IPS-20b (cell line): ENCODE measurements around the gene PALMD.

ENCODE experiments used
- H3K27ac ChIP-seq: one replicate; pipeline ENCODE4 v1.5.1; 2013; ENCODE audit warnings: low read length
- H3K27me3 ChIP-seq: 2 replicates; pipeline ENCODE4 v1.6.1; 2013; ENCODE audit warnings: mild to moderate bottlenecking, low read length, inconsistent platforms; ENCODE audit not compliant: insufficient read depth
- H3K36me3 ChIP-seq: 2 replicates; pipeline ENCODE4 v1.6.1; 2013; ENCODE audit warnings: low read depth, mild to moderate bottlenecking, inconsistent platforms, low read length, moderate library complexity; ENCODE audit not compliant: insufficient read depth
- H3K4me1 ChIP-seq: 2 replicates; pipeline ENCODE4 v1.6.1; 2013; ENCODE audit warnings: mild to moderate bottlenecking, control low read depth, inconsistent platforms, low read length, moderate library complexity; ENCODE audit not compliant: insufficient read depth
- H3K4me3 ChIP-seq: 2 replicates; pipeline ENCODE4 v1.5.1; 2013; ENCODE audit warnings: mild to moderate bottlenecking, low read length, inconsistent platforms
- H3K9ac ChIP-seq: 2 replicates; pipeline ENCODE4 v1.6.1; 2013; ENCODE audit warnings: low read depth, mild to moderate bottlenecking, inconsistent platforms, low read length, moderate library complexity
- H3K9me3 ChIP-seq: 2 replicates; pipeline ENCODE4 v1.6.1; 2013; ENCODE audit warnings: mild to moderate bottlenecking, low read depth, low read length, inconsistent platforms; ENCODE audit not compliant: insufficient read depth

Gene PALMD

GRCh38 chr1:99675994-99676393, 30.1 kb downstream of the PALMD start:
- Histone ChIP-seq H3K4me3 (no peak overlapping the region), H3K36me3 (no peaks in the 10 kb centered on the region), H3K27me3 (no peaks in the 10 kb centered on the region), H3K27ac (no peak overlapping the region), H3K9me3 (no peaks in the 10 kb centered on the region), H3K4me1 (no peaks in the 10 kb centered on the region; the same call in 1 of the 2 replicates), H3K9ac (no peak overlapping the region)

GRCh38 chr1:99676876-99677275, 31.0 kb downstream of the PALMD start:
- no peaks in the 10 kb centered on the region for H3K27me3 ChIP-seq
- H3K27ac ChIP-seq: no peak overlapping the region
- no peaks in the 10 kb centered on the region for H3K36me3 ChIP-seq
- no peak overlapping the region for H3K9ac ChIP-seq
- H3K4me3 ChIP-seq: no peak overlapping the region
- peaks cover 4% of the 10 kb centered on the region; the same call in 1 of the 2 replicates for H3K4me1 ChIP-seq
- H3K9me3 ChIP-seq: no peaks in the 10 kb centered on the region

GRCh38 chr1:99677416-99677815, 31.5 kb downstream of the PALMD start:
- no peaks in the 10 kb centered on the region for H3K9me3 ChIP-seq
- H3K27ac ChIP-seq: no peak overlapping the region
- H3K9ac ChIP-seq: no peak overlapping the region
- no peak overlapping the region for H3K4me3 ChIP-seq
- no peaks in the 10 kb centered on the region for H3K36me3 ChIP-seq
- H3K27me3 ChIP-seq: no peaks in the 10 kb centered on the region
- H3K4me1 ChIP-seq: peaks cover 5% of the 10 kb centered on the region; the same call in 1 of the 2 replicates

- H3K27ac ChIP-seq: no peak overlapping the region
- H3K4me3 ChIP-seq: no peak overlapping the region
- no peaks in the 10 kb centered on the region for H3K27me3 ChIP-seq
- H3K9me3 ChIP-seq: no peaks in the 10 kb centered on the region
- no peak overlapping the region for H3K9ac ChIP-seq
- H3K36me3 ChIP-seq: no peaks in the 10 kb centered on the region
- H3K4me1 ChIP-seq: peaks cover 5% of the 10 kb centered on the region; the same call in 1 of the 2 replicates
Measured at GRCh38 chr1:99680270-99680669, 34.4 kb downstream of the PALMD start.

GRCh38 chr1:99681583-99681982, 35.7 kb downstream of the PALMD start:
- H3K27ac ChIP-seq: no peak overlapping the region
- no peak overlapping the region for H3K4me3 ChIP-seq
- no peaks in the 10 kb centered on the region for H3K36me3 ChIP-seq
- no peaks in the 10 kb centered on the region for H3K9me3 ChIP-seq
- H3K9ac ChIP-seq: no peak overlapping the region
- no peaks in the 10 kb centered on the region for H3K27me3 ChIP-seq
- peaks cover 5% of the 10 kb centered on the region; the same call in 1 of the 2 replicates for H3K4me1 ChIP-seq

GRCh38 chr1:99682291-99682751, 36.4 kb downstream of the PALMD start:
- no peaks in the 10 kb centered on the region for H3K36me3 ChIP-seq
- H3K4me3 ChIP-seq: no peak overlapping the region
- no peak overlapping the region for H3K9ac ChIP-seq
- H3K27me3 ChIP-seq: no peaks in the 10 kb centered on the region
- H3K4me1 ChIP-seq: peaks cover 5% of the 10 kb centered on the region; the same call in 1 of the 2 replicates
- H3K27ac ChIP-seq: no peak overlapping the region
- H3K9me3 ChIP-seq: no peaks in the 10 kb centered on the region

GRCh38 chr1:99685516-99686180, 39.7 kb downstream of the PALMD start:
- Histone ChIP-seq H3K4me3 (no peak overlapping the region), H3K9ac (no peak overlapping the region), H3K36me3 (no peaks in the 10 kb centered on the region), H3K9me3 (no peaks in the 10 kb centered on the region), H3K27me3 (no peaks in the 10 kb centered on the region), H3K4me1 (peaks cover 5% of the 10 kb centered on the region; the same call in 1 of the 2 replicates), H3K27ac (no peak overlapping the region)

- Histone ChIP-seq H3K36me3 (no peaks in the 10 kb centered on the region), H3K4me1 (no peaks in the 10 kb centered on the region), H3K9me3 (no peaks in the 10 kb centered on the region), H3K9ac (no peak overlapping the region), H3K4me3 (no peak overlapping the region), H3K27me3 (no peaks in the 10 kb centered on the region), H3K27ac (no peak overlapping the region)
Measured at GRCh38 chr1:99691175-99691574, 45.3 kb downstream of the PALMD start.

- Histone ChIP-seq H3K9me3 (no peaks in the 10 kb centered on the region), H3K4me1 (no peaks in the 10 kb centered on the region), H3K4me3 (no peak overlapping the region), H3K36me3 (no peaks in the 10 kb centered on the region), H3K27ac (no peak overlapping the region), H3K9ac (no peak overlapping the region), H3K27me3 (no peaks in the 10 kb centered on the region)
Measured at GRCh38 chr1:99696616-99697015, 50.7 kb downstream of the PALMD start.

- no peaks in the 10 kb centered on the region for H3K4me1 ChIP-seq
- H3K27ac ChIP-seq: no peak overlapping the region
Measured at GRCh38 chr1:99697580-99697979, 51.7 kb downstream of the PALMD start.

GRCh38 chr1:99700020-99700419, 54.1 kb downstream of the PALMD start:
- Histone ChIP-seq H3K36me3 (no peaks in the 10 kb centered on the region), H3K9me3 (no peaks in the 10 kb centered on the region), H3K27me3 (no peaks in the 10 kb centered on the region), H3K4me3 (no peak overlapping the region), H3K27ac (no peak overlapping the region), H3K4me1 (no peaks in the 10 kb centered on the region), H3K9ac (no peak overlapping the region)

More at GRCh38 chr1:99697580-99697979, 51.7 kb downstream of the PALMD start:
- no peaks in the 10 kb centered on the region for H3K36me3 ChIP-seq
- H3K27me3 ChIP-seq: no peaks in the 10 kb centered on the region
- H3K4me3 ChIP-seq: no peak overlapping the region
- H3K9ac ChIP-seq: no peak overlapping the region
- no peaks in the 10 kb centered on the region for H3K9me3 ChIP-seq

GRCh38 chr1:99702221-99702620, 56.3 kb downstream of the PALMD start:
- Histone ChIP-seq H3K9me3 (no peaks in the 10 kb centered on the region), H3K9ac (no peak overlapping the region), H3K4me3 (no peak overlapping the region), H3K36me3 (no peaks in the 10 kb centered on the region), H3K27ac (no peak overlapping the region), H3K4me1 (no peaks in the 10 kb centered on the region), H3K27me3 (no peaks in the 10 kb centered on the region)
